SK-N-SH (cell line): Measurements from ENCODE around the gene ADIG. TPM values are rescaled to one million over a fixed set of nuclear protein-coding genes. Genes with fewer than 3 reads are reported as not detected.

Experiments
- CTCF ChIA-PET: fragments of 300-600, 350-600 bp; formaldehyde crosslinking; extraction: SDS; loops from one replicate; lab custom pipeline; 2021; lab: Yijun Ruan, JAX
- POLR2A ChIA-PET: fragments of 350-600 bp; sonication (Branson Sonifier 250); formaldehyde crosslinking; extraction: SDS; loops from one replicate; lab custom pipeline; 2020; ENCODE audit warnings: antibody characterized with exemption, inconsistent platforms; lab: Yijun Ruan, JAX
- DNase-seq: peaks from one replicate; pipeline ENCODE4 v3.0.0; 2012
- H2AFZ ChIP-seq: fragments of 200-600 bp; sonication (generic); 2 replicates; pipeline ENCODE4 v1.8.1; 2016; ENCODE audit warnings: antibody characterized with exemption, mild to moderate bottlenecking, low read depth
- H3F3A ChIP-seq: fragments of 200-600 bp; sonication (generic); replicated peaks from 2 replicates; pipeline ENCODE3; 2016; ENCODE audit warnings: antibody characterized with exemption, mild to moderate bottlenecking; ENCODE audit not compliant: insufficient read depth
- H3K27ac ChIP-seq, 2 experiments: fragments of 200-500 bp in 1 of 2; fragments of 200-600 bp in 1 of 2; sonication (Bioruptor generic) in 1 of 2; sonication (generic), shearing (Covaris generic) in 1 of 2; 2 replicates each; pipeline versions ENCODE4 v1.5.1 to v1.6.1; 2014 to 2016; ENCODE audit warnings: low read depth in 2 of 2, inconsistent platforms in 1 of 2, low read length in 1 of 2, mild to moderate bottlenecking in 1 of 2, mixed read lengths in 1 of 2
- H3K27me3 ChIP-seq: fragments of 200-600 bp; sonication (generic), shearing (Covaris generic); 2 replicates; pipeline ENCODE4 v1.6.1; 2016; ENCODE audit warnings: mixed run types; ENCODE audit not compliant: insufficient read depth
- H3K36me3 ChIP-seq, 2 experiments: fragments of 200-500 bp in 1 of 2; fragments of 200-600 bp in 1 of 2; sonication (Bioruptor generic) in 1 of 2; sonication (generic) in 1 of 2; replicated peaks in 1 of 2; 2 replicates each; pipeline versions ENCODE3 to v1.5.1; 2014 to 2016; ENCODE audit warnings: low read length in 1 of 2, mild to moderate bottlenecking in 1 of 2; ENCODE audit not compliant: insufficient read depth in 2 of 2, control insufficient read depth in 1 of 2
- H3K4me1 ChIP-seq, 2 experiments: fragments of 200-500 bp in 1 of 2; fragments of 200-600 bp in 1 of 2; sonication (Bioruptor generic) in 1 of 2; sonication (generic), shearing (Covaris generic) in 1 of 2; 2 replicates each; pipeline versions ENCODE4 v1.5.1 to v1.6.1; 2014 to 2016; ENCODE audit warnings: low read depth in 1 of 2, low read length in 1 of 2, mixed run types in 1 of 2; ENCODE audit not compliant: insufficient read depth in 2 of 2, control insufficient read depth in 1 of 2
- H3K4me2 ChIP-seq: fragments of 200-600 bp; sonication (generic), shearing (Covaris generic); 2 replicates; pipeline ENCODE4 v1.6.1; 2017; ENCODE audit warnings: mixed run types
- H3K4me3 ChIP-seq, 2 experiments: fragments of 200-500 bp in 1 of 2; fragments of 200-600 bp in 1 of 2; sonication (Bioruptor generic) in 1 of 2; sonication (generic), shearing (Covaris generic) in 1 of 2; 2 replicates each; pipeline versions ENCODE4 v1.5.1 to v1.8.1; 2014 to 2016; ENCODE audit warnings: low read depth in 2 of 2, inconsistent platforms in 1 of 2, low read length in 1 of 2, mild to moderate bottlenecking in 1 of 2, mixed read lengths in 1 of 2, moderate library complexity in 1 of 2
- H3K79me2 ChIP-seq: fragments of 200-600 bp; sonication (generic); 2 replicates; pipeline ENCODE4 v1.8.1; 2017; ENCODE audit warnings: mild to moderate bottlenecking; ENCODE audit not compliant: insufficient read depth
- H3K9ac ChIP-seq: fragments of 200-600 bp; sonication (generic); 2 replicates; pipeline ENCODE4 v1.6.1; 2017; ENCODE audit warnings: mixed run types
- H3K9me2 ChIP-seq: fragments of 200-600 bp; sonication (generic); 2 replicates; pipeline ENCODE4 v1.6.1; 2017; ENCODE audit warnings: mixed run types
- H3K9me3 ChIP-seq: fragments of 200-600 bp; sonication (generic); 2 replicates; pipeline ENCODE4 v1.6.1; 2017; ENCODE audit warnings: mixed run types, mild to moderate bottlenecking, moderate library complexity
- H4K20me1 ChIP-seq: fragments of 200-600 bp; sonication (generic); 2 replicates; pipeline ENCODE4 v1.6.1; 2017; ENCODE audit warnings: mild to moderate bottlenecking, mixed run types; ENCODE audit not compliant: insufficient read depth
- CHD2 ChIP-seq: fragments of 150-350 bp; IDR thresholded peaks from 2 replicates; pipeline ENCODE4 v1.6.1; 2018; ENCODE audit warnings: low read length; ENCODE audit not compliant: partially characterized antibody
- CTCF ChIP-seq: fragments of 200-600 bp; sonication (generic); IDR thresholded peaks from 2 replicates; pipeline ENCODE4 v1.6.1; 2017; ENCODE audit warnings: antibody characterized with exemption, mild to moderate bottlenecking, moderate library complexity
- ELF1 ChIP-seq: IDR thresholded peaks from 2 replicates; pipeline ENCODE4 v1.4.0; 2012
- FOSL2 ChIP-seq: IDR thresholded peaks from 2 replicates; pipeline ENCODE4 v1.4.0; 2012; ENCODE audit warnings: low read depth, mild to moderate bottlenecking, moderate library complexity, borderline replicate concordance
- MXI1 ChIP-seq: IDR thresholded peaks from 2 replicates; pipeline ENCODE4 v1.6.1; 2012; ENCODE audit warnings: mild to moderate bottlenecking, low read depth, low read length, improper control_type of control experiment
- NRF1 ChIP-seq: IDR thresholded peaks from 2 replicates; pipeline ENCODE4 v1.6.1; 2012; ENCODE audit warnings: low read depth, mild to moderate bottlenecking, low read length
- PBX3 ChIP-seq: IDR thresholded peaks from 2 replicates; pipeline ENCODE4; 2012
- RAD21 ChIP-seq: IDR thresholded peaks from 2 replicates; pipeline ENCODE4 v1.6.1; 2012; ENCODE audit warnings: mild to moderate bottlenecking, low read length
- RXRA ChIP-seq: IDR thresholded peaks from 2 replicates; pipeline ENCODE4 v1.4.0; 2012; ENCODE audit warnings: low read depth, mild to moderate bottlenecking, borderline replicate concordance
- SIN3A ChIP-seq: IDR thresholded peaks from 2 replicates; pipeline ENCODE4 v1.6.1; 2012; ENCODE audit warnings: low read depth, mild to moderate bottlenecking, low read length, moderate library complexity, borderline replicate concordance
- TCF12 ChIP-seq: IDR thresholded peaks from 2 replicates; pipeline ENCODE4 v1.4.0; 2012
- TEAD4 ChIP-seq: IDR thresholded peaks from 2 replicates; pipeline ENCODE4 v1.4.0; 2012; ENCODE audit warnings: mild to moderate bottlenecking, borderline replicate concordance; ENCODE audit not compliant: insufficient read depth
- USF1 ChIP-seq: IDR thresholded peaks from 2 replicates; pipeline ENCODE4 v1.4.0; 2012; ENCODE audit warnings: low read depth, borderline replicate concordance
- WGBS: methylation state at CpG from one replicate; pipeline ENCODE4 v1.1.6; 2017; ENCODE audit warnings: low lambda C conversion rate; 5-methylcytosine and 5-hydroxymethylcytosine counted together
- polyA plus RNA-seq, 3 experiments: library from polyadenylated mRNA; depleted of rRNA; stranded (reverse); fragments of >200 nt; gene quantifications; 2 replicates each; pipeline ENCODE4 v1.2.3, GENCODE V29; 2012

ADIG gene
- polyA plus RNA-seq, 1 of the 3 experiments (the other 2 are of a cell fraction) = not detected

GRCh38 chr20:38547288-38548085 lies 33.5 kb upstream of the ADIG start:
- Histone ChIP-seq H3K4me1 (no peaks in the 10 kb centered on the region), H3K4me3 (no peak overlapping the region), H3K4me2 (no peak overlapping the region), H3K9ac (no peak overlapping the region), H3K36me3 (peaks cover 73 to 87% of the 10 kb centered on the region in 2 experiments), H4K20me1 (no peaks in the 10 kb centered on the region), H3K27ac (no peak overlapping the region), H3K79me2 (no peaks in the 10 kb centered on the region), H2AFZ (no peak overlapping the region), H3F3A (no peaks in the 10 kb centered on the region), H3K27me3 (no peaks in the 10 kb centered on the region), H3K9me3 (no peaks in the 10 kb centered on the region), H3K9me2 (no peaks in the 10 kb centered on the region)
- WGBS = 96% methylated on average over 3 of the region's 3 CpGs
- DNase-seq = no peak
- TF ChIP-seq RXRA (no peak), TEAD4 (no peak), NRF1 (no peak), CTCF (no peak), USF1 (no peak), ELF1 (no peak), CHD2 (no peak)
- POLR2A ChIA-PET = no interaction called here
- CTCF ChIA-PET = interaction anchor here (1.2 kb wide), 1 partner anchor 18 kb away, joined by 3 read pairs; no protein-coding TSS in a partner anchor

- H3K36me3 ChIP-seq = peaks cover 76 to 88% of the 10 kb centered on the region in 2 experiments
- H3K27me3 ChIP-seq = no peaks in the 10 kb centered on the region
- H3K9me2 ChIP-seq = no peaks in the 10 kb centered on the region
- ChIA-PET POLR2A (no interaction called here), CTCF (no interaction called here)
- no peak overlapping the region for H3K4me3 ChIP-seq
- H3K9ac ChIP-seq = no peak overlapping the region
- no peaks in the 10 kb centered on the region for H4K20me1 ChIP-seq
- 100% methylated on average over 3 of the region's 3 CpGs for WGBS
- H3K4me2 ChIP-seq = no peak overlapping the region
- H3K4me1 ChIP-seq = no peaks in the 10 kb centered on the region
- no peak overlapping the region for H3K27ac ChIP-seq
- H3K9me3 ChIP-seq = no peaks in the 10 kb centered on the region
- H3K79me2 ChIP-seq = no peaks in the 10 kb centered on the region
- no peak overlapping the region for H2AFZ ChIP-seq
- no peak for DNase-seq
- no peaks in the 10 kb centered on the region for H3F3A ChIP-seq
- TF ChIP-seq FOSL2 = no peak
- TF ChIP-seq RAD21 = no peak
- no peak for TF ChIP-seq SIN3A
- TF ChIP-seq CTCF = no peak
- TF ChIP-seq TCF12 = no peak
- no peak for TF ChIP-seq MXI1
- TF ChIP-seq NRF1 = no peak
- no peak for TF ChIP-seq PBX3
Measured at GRCh38 chr20:38548356-38549083, 32.5 kb upstream of the ADIG start.
